Type B pancreatic cell (in vitro differentiated cells): ENCODE measurements around the gene KIF20B. TPM values are rescaled to one million over a fixed set of nuclear protein-coding genes. Genes with fewer than 3 reads are reported as not detected.

Experiments
- DNase-seq: peaks from one replicate; pipeline ENCODE4 v3.0.0; 2021; ENCODE audit warnings: mixed read lengths; ENCODE audit not compliant: unreplicated experiment; ENCODE audit errors: extremely low spot score
- H3K27ac Mint-ChIP-seq: 2 replicates; pipeline ENCODE4 v1.8.0; 2021; ENCODE audit warnings: mild to moderate bottlenecking, mixed read lengths
- H3K27me3 Mint-ChIP-seq: 2 replicates; pipeline ENCODE4 v1.8.0; 2021; ENCODE audit warnings: mixed read lengths
- H3K36me3 Mint-ChIP-seq: 2 replicates; pipeline ENCODE4 v1.8.0; 2021; ENCODE audit warnings: mixed read lengths
- H3K4me1 Mint-ChIP-seq: one replicate; pipeline ENCODE4 v1.8.0; 2021; ENCODE audit warnings: mixed read lengths; ENCODE audit not compliant: unreplicated experiment
- H3K4me3 Mint-ChIP-seq: 2 replicates; pipeline ENCODE4 v1.8.0; 2021; ENCODE audit warnings: mild to moderate bottlenecking, mixed read lengths
- H3K9me3 Mint-ChIP-seq: 2 replicates; pipeline ENCODE4 v1.8.0; 2021; ENCODE audit warnings: mixed read lengths
- total RNA-seq: library from RNA; stranded (reverse); gene quantifications from 2 replicates; pipeline ENCODE4 v1.2.1, GENCODE V29; 2021; ENCODE audit warnings: low replicate concordance
- TF ChIP-seq, protein P1 (sequence below): fragments of 200-600 bp; sonication (generic); conservative IDR thresholded peaks from 2 replicates; pipeline ENCODE4 v1.5.0; 2021; ENCODE audit warnings: antibody characterized with exemption, mild to moderate bottlenecking

KIF20B gene
- total RNA-seq, 1 donor from 2014 or later, result 36.9 TPM

GRCh38 chr10:89655722-89656121 lies 45.7 kb upstream of the KIF20B start:
- H3K4me1 Mint-ChIP-seq, result no peaks in the 10 kb centered on the region
- DNase-seq, result no peak
- no peaks in the 10 kb centered on the region for H3K36me3 Mint-ChIP-seq
- no peak overlapping the region for H3K27ac Mint-ChIP-seq
- no peaks in the 10 kb centered on the region for H3K27me3 Mint-ChIP-seq
- TF ChIP-seq, protein P1, sequence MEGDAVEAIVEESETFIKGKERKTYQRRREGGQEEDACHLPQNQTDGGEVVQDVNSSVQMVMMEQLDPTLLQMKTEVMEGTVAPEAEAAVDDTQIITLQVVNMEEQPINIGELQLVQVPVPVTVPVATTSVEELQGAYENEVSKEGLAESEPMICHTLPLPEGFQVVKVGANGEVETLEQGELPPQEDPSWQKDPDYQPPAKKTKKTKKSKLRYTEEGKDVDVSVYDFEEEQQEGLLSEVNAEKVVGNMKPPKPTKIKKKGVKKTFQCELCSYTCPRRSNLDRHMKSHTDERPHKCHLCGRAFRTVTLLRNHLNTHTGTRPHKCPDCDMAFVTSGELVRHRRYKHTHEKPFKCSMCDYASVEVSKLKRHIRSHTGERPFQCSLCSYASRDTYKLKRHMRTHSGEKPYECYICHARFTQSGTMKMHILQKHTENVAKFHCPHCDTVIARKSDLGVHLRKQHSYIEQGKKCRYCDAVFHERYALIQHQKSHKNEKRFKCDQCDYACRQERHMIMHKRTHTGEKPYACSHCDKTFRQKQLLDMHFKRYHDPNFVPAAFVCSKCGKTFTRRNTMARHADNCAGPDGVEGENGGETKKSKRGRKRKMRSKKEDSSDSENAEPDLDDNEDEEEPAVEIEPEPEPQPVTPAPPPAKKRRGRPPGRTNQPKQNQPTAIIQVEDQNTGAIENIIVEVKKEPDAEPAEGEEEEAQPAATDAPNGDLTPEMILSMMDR, result no peak
- H3K4me3 Mint-ChIP-seq, result no peak overlapping the region
- no peaks in the 10 kb centered on the region for H3K9me3 Mint-ChIP-seq

DNA sequence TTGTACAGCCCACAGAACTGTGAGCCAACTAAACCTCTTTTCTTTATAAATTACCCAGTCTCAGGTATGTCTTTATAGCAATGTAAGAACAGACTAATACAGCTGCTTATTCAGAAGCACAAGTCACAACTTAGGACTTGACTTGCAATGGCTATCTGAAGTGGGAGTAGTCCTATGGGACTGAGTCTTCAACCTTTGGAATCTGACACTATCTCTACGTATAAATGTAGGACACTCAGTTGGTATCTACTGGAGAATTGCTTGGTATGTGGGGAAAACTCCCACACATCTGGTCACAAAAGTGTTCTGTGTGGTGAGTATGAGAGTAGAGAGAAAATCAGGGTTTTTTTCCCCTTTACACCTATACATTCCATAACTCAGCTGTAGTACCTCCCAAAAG lies 44.1 kb upstream of the KIF20B start:
- no peak overlapping the region for H3K27ac Mint-ChIP-seq
- H3K9me3 Mint-ChIP-seq, result no peaks in the 10 kb centered on the region
- no peaks in the 10 kb centered on the region for H3K36me3 Mint-ChIP-seq
- H3K27me3 Mint-ChIP-seq, result no peaks in the 10 kb centered on the region
- H3K4me1 Mint-ChIP-seq, result no peaks in the 10 kb centered on the region
- DNase-seq, result no peak
- TF ChIP-seq, protein P1, result no peak
- H3K4me3 Mint-ChIP-seq, result no peak overlapping the region

DNA sequence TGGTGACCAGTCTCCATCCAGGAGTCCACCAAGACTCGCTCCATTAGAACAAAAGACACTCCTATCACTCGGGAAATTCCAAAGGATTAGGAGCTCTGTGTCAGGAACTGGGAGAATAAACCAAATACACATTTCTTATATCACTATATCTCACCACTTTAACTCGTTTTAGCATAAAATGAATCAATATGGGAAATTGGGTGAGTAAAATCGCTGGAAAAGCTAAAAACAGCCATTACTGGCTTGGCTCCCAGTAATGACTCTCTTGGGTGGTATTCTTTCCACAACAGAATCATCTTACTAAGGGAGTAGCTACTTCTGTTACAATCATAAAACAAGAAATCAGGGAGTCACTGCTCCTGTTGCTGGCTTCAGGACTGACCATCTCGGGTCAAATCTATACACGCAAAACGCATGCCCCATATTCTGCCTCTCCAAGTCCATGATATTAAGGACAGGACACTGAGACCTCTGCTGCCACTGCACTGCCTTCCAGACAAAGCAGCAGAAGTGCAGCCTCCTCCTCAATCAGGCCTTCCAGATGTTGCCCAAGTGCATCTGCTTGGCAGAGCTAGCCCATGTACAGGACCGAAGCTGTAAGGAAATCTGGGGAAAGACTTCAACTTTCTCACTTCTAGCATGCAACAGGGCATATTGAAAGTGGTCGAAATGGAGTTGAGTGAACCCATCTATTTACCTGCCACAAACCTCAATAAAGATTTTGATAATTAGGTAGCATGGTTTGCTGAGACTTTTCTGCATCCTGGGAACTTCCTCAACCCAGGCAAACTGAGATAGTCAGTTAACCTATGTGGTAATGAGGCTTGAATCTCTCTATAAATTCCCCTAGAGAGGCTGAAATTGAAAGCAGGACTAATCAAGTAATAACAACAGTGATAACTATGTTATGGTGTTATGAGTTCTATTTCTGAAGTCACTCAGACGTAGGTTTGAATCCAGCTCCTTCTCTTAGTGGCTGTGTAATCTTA lies 42.0 kb upstream of the KIF20B start:
- no peaks in the 10 kb centered on the region for H3K9me3 Mint-ChIP-seq
- H3K27me3 Mint-ChIP-seq, result no peaks in the 10 kb centered on the region
- no peak for DNase-seq
- no peaks in the 10 kb centered on the region for H3K4me1 Mint-ChIP-seq
- TF ChIP-seq, protein P1, result no peak
- H3K4me3 Mint-ChIP-seq, result no peak overlapping the region
- H3K36me3 Mint-ChIP-seq, result no peaks in the 10 kb centered on the region
- no peak overlapping the region for H3K27ac Mint-ChIP-seq

- no peak for DNase-seq
- Mint-ChIP-seq H3K27me3 (no peaks in the 10 kb centered on the region), H3K36me3 (no peaks in the 10 kb centered on the region), H3K4me1 (no peaks in the 10 kb centered on the region), H3K4me3 (no peak overlapping the region), H3K27ac (no peak overlapping the region), H3K9me3 (no peaks in the 10 kb centered on the region)
- TF ChIP-seq, protein P1, result no peak
These were observed 38.8 kb upstream of the KIF20B start for GRCh38 chr10:89662596-89662995.

GRCh38 chr10:89663144-89663543 lies 38.2 kb upstream of the KIF20B start:
- TF ChIP-seq, protein P1, result no peak
- H3K36me3 Mint-ChIP-seq, result no peaks in the 10 kb centered on the region
- no peaks in the 10 kb centered on the region for H3K4me1 Mint-ChIP-seq
- H3K27me3 Mint-ChIP-seq, result no peaks in the 10 kb centered on the region
- H3K4me3 Mint-ChIP-seq, result no peak overlapping the region
- H3K9me3 Mint-ChIP-seq, result no peaks in the 10 kb centered on the region
- DNase-seq, result no peak
- no peak overlapping the region for H3K27ac Mint-ChIP-seq
